Osteocyte (in vitro differentiated cells): Measurements from ENCODE around the gene RTN4R. TPM values are rescaled to one million over a fixed set of nuclear protein-coding genes. Genes with fewer than 3 reads are reported as not detected.
"Not testable (repeated sequence)": the region's sequence is repeated elsewhere in the genome, so short reads cannot be mapped to it uniquely, and the experiment has no call there.

Experiments used
- DNase-seq: peaks from one replicate; pipeline ENCODE4 v3.0.0; 2021; ENCODE audit warnings: mixed read lengths; ENCODE audit not compliant: unreplicated experiment; ENCODE audit errors: extremely low spot score
- H3K27ac Mint-ChIP-seq: one replicate; pipeline ENCODE4 v1.8.0; 2021; ENCODE audit warnings: mild to moderate bottlenecking, mixed read lengths; ENCODE audit not compliant: unreplicated experiment
- H3K27me3 Mint-ChIP-seq: one replicate; pipeline ENCODE4 v1.8.0; 2021; ENCODE audit warnings: mixed read lengths; ENCODE audit not compliant: unreplicated experiment
- H3K36me3 Mint-ChIP-seq: one replicate; pipeline ENCODE4 v1.8.0; 2021; ENCODE audit warnings: mixed read lengths; ENCODE audit not compliant: unreplicated experiment
- H3K4me1 Mint-ChIP-seq: one replicate; pipeline ENCODE4 v1.8.0; 2021; ENCODE audit warnings: mixed read lengths; ENCODE audit not compliant: unreplicated experiment
- H3K4me3 Mint-ChIP-seq: one replicate; pipeline ENCODE4 v1.8.0; 2021; ENCODE audit warnings: mild to moderate bottlenecking, moderate library complexity, mixed read lengths; ENCODE audit not compliant: unreplicated experiment
- H3K9me3 Mint-ChIP-seq: one replicate; pipeline ENCODE4 v1.8.0; 2021; ENCODE audit warnings: mixed read lengths; ENCODE audit not compliant: unreplicated experiment
- total RNA-seq: library from RNA; stranded (reverse); gene quantifications from 2 replicates; pipeline ENCODE4 v1.2.1, GENCODE V29; 2021
- TF ChIP-seq, protein P1 (sequence below): fragments of 200-600 bp; sonication (generic); IDR thresholded peaks from 2 replicates; pipeline ENCODE4 v1.5.0; 2021; ENCODE audit warnings: antibody characterized with exemption, mild to moderate bottlenecking, moderate library complexity

Gene RTN4R
- total RNA-seq, 1 donor from 2014 or later, result 1.5 TPM

DNA sequence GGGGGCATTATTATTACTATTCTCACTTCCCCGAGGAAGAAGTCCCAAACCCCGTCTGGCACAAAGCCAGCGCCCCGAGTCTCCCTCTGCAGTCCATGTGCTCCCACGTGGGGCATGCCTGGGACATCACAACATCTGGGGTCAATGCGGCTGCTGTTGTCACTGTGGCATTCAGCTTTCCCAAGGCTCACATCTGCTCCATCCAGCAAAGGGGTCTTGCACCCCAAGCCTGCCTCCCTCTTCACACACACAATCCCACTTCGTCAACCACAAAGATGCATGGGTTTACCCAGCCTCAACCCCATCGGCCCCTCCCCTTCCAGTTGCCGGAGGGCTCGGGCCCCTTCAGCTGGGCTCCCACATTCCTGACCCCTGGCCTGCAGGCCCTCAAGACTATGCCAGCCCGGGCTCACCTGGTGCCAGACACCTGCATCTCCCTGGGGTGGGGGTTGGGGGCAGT, 23.5 kb upstream of the RTN4R start:
- no peaks in the 10 kb centered on the region for H3K36me3 Mint-ChIP-seq
- no peak for DNase-seq
- no peaks in the 10 kb centered on the region for H3K4me1 Mint-ChIP-seq
- no peak overlapping the region for H3K27ac Mint-ChIP-seq
- no peaks in the 10 kb centered on the region for H3K9me3 Mint-ChIP-seq
- no peak overlapping the region for H3K4me3 Mint-ChIP-seq
- H3K27me3 Mint-ChIP-seq, result peaks cover 20% of the 10 kb centered on the region
- TF ChIP-seq, protein P1, sequence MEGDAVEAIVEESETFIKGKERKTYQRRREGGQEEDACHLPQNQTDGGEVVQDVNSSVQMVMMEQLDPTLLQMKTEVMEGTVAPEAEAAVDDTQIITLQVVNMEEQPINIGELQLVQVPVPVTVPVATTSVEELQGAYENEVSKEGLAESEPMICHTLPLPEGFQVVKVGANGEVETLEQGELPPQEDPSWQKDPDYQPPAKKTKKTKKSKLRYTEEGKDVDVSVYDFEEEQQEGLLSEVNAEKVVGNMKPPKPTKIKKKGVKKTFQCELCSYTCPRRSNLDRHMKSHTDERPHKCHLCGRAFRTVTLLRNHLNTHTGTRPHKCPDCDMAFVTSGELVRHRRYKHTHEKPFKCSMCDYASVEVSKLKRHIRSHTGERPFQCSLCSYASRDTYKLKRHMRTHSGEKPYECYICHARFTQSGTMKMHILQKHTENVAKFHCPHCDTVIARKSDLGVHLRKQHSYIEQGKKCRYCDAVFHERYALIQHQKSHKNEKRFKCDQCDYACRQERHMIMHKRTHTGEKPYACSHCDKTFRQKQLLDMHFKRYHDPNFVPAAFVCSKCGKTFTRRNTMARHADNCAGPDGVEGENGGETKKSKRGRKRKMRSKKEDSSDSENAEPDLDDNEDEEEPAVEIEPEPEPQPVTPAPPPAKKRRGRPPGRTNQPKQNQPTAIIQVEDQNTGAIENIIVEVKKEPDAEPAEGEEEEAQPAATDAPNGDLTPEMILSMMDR, result no peak

DNA sequence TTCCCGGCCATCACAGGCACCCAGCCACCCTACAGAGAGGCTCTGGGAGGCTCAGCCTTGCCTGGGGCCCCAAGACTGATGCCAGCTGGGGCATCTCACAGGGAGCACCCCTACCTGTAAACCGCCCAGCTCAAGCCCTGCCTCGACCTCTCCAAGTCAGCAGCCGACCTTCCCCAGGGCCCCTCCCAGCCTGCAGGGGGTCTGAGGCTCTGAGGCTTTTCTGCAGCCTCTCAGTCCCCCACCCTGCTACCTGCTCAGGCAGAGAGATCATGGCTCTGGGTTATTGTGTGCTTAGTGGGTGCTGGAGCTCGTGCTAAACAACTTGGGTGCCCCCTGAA, 23.1 kb upstream of the RTN4R start:
- TF ChIP-seq, protein P1, result no peak
- no peak for DNase-seq
- Mint-ChIP-seq H3K9me3 (no peaks in the 10 kb centered on the region), H3K4me3 (no peak overlapping the region), H3K36me3 (no peaks in the 10 kb centered on the region), H3K4me1 (no peaks in the 10 kb centered on the region), H3K27me3 (peaks cover 19% of the 10 kb centered on the region), H3K27ac (no peak overlapping the region)

DNA sequence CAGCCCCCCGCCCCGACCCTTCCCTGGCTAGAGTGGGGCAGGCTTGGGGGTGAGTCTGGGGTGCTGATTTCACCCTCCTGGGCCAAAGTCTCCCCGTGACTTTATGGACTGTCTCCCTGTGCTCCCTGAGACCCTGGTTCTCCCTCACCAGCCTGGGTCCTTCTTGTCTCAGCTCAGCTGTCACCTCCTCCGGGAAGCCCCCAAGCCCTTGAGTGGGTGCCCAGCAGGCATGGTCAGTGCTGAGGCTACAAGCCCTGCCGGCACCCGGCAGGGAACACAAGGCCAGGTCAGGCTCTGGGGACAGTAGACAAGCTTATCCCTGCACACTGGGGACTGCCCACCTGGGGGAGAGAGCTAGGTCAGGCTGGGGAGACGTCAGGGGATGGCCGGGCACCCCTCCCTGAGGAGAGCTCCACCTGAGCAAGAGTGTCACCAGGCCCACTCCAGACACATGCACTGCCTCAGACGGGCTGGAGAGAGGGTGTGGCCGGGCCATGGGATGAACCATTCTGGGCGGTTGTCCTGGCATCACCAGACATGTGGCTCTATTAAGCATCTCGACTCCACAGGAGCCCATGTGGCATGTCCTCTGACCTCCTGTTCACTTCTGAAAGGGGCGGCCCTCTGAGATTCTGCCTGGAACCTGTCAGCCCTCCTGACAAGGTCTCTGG, 22.6 kb upstream of the RTN4R start:
- H3K9me3 Mint-ChIP-seq, result no peaks in the 10 kb centered on the region
- no peaks in the 10 kb centered on the region for H3K36me3 Mint-ChIP-seq
- TF ChIP-seq, protein P1, result no peak
- H3K4me1 Mint-ChIP-seq, result no peaks in the 10 kb centered on the region
- DNase-seq, result no peak
- H3K27me3 Mint-ChIP-seq, result peaks cover 16% of the 10 kb centered on the region
- no peak overlapping the region for H3K4me3 Mint-ChIP-seq
- H3K27ac Mint-ChIP-seq, result no peak overlapping the region

DNA sequence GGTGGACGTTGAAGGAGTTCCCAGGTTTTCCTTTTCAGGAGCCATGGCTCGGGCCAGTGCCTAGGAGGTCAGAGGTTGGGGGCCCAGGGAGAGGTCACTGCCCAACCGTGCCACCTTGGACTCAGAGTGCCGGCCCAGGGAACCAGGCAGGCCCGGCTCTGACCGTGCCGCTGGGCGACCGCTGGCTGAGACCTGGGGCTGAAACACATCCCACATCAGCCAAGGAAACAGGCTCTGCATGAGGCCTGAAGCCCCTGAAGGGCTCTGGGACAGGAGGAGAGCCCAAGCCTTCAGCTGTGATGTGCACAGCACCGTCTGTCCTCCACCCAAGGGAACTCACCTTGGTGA, 21.9 kb upstream of the RTN4R start:
- TF ChIP-seq, protein P1, result no peak
- Mint-ChIP-seq H3K27me3 (peaks cover 16% of the 10 kb centered on the region), H3K4me3 (no peak overlapping the region), H3K9me3 (no peaks in the 10 kb centered on the region), H3K27ac (no peak overlapping the region), H3K36me3 (no peaks in the 10 kb centered on the region), H3K4me1 (no peaks in the 10 kb centered on the region)
- no peak for DNase-seq

DNA sequence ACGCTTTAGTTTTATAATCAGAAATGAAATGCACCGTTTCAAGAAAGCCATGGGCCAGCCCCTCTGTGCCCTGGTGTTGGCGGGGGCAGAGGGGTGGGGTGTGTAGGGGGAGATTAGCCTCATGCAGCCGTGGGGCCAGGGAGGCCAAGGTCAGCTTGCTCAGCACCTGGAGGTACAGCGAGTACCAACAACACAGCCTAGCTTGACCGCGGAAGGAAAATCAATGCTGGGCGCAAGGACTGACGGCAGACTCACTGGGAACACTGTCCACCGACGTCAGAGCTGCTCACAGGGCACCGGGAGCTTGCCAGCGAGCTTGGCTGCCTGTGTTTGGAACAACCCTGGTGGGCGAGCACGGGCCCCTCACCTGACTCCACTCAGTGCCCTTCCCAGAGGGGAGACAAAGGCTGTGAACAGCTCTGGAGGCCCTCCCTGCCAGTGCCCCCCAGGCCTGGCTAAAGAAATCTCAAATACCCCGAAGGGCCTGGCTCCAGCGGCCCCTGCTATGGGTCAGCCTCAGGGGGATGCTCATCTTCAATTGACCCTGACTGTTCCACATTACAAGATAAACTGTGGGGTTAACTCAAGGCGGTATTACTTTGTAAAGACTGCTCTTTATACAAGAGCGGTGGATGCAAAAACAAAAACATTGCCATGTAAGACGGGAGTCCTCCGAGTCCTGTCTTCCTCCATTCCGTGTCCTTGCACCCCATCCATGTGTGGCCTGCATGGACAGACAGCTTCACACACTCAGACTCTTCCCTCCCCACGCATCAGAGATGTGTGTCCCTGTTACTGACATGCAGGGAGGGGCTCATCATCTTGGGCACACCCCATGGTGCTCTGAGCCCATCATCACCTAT, 21.3 kb upstream of the RTN4R start:
- not testable (repeated sequence) for H3K9me3 Mint-ChIP-seq, H3K4me3 Mint-ChIP-seq, H3K4me1 Mint-ChIP-seq, DNase-seq, H3K36me3 Mint-ChIP-seq, H3K27ac Mint-ChIP-seq
- peaks cover 16% of the 10 kb centered on the region for H3K27me3 Mint-ChIP-seq

DNA sequence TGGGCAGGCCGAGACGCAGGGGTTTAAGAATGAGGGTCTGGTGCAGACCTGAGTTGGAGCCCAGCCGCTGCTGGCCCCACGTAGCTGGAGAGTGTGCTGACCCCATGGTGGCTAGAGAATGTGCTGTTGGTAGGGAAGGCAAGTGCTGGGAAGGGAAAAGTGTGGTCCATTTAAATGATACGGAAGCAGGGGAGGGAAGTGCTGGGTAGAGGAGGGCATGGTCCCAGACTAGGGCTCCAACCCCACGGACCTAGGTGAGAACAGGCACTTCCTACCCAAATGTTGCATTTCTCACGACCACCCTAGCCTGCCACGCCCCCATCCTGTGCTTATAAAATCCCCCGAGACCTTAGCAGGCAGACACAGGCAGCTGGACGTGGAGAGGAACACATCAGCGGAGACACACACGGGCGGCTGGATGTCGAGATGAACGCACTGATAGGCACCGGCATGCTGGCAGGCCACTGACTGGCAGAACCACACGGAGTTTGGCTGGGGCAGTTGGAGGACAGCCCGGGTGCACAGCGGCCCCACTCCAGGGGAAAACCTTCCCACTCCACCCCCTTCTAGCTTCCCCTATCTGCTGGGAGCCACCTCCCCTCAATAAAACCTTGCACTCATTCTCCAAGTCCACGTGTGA, 18.8 kb upstream of the RTN4R start:
- not testable (repeated sequence) for H3K4me1 Mint-ChIP-seq, H3K4me3 Mint-ChIP-seq, H3K36me3 Mint-ChIP-seq, H3K9me3 Mint-ChIP-seq, DNase-seq, H3K27ac Mint-ChIP-seq, H3K27me3 Mint-ChIP-seq

DNA sequence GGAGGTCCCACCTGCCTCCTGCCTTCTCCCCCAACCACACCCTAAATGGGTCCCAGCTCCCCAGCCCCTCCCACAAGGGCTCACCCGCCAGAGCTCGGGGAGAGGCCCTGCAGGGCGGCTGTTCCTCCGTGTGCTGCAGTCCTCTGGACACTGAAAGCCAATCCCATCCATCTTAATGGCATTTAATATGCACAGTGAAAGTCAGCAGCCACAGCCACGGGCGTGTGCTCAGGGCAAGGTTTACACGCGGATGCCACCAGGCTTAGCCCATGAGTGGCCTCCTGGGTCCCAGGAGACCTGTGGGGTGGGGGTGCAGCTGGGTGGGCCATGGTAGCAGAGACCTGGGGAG, 18.2 kb upstream of the RTN4R start:
- not testable (repeated sequence) for H3K4me3 Mint-ChIP-seq, H3K27ac Mint-ChIP-seq, DNase-seq, H3K9me3 Mint-ChIP-seq, H3K36me3 Mint-ChIP-seq, H3K4me1 Mint-ChIP-seq, H3K27me3 Mint-ChIP-seq
